Cortex of kidney (tissue), 1 donor: Measurements from ENCODE around the gene IER5.

Source experiments
- DNase-seq: peaks from one replicate; lab custom pipeline; 2025; lab: John Stamatoyannopoulos, UW

The IER5 gene

DNA sequence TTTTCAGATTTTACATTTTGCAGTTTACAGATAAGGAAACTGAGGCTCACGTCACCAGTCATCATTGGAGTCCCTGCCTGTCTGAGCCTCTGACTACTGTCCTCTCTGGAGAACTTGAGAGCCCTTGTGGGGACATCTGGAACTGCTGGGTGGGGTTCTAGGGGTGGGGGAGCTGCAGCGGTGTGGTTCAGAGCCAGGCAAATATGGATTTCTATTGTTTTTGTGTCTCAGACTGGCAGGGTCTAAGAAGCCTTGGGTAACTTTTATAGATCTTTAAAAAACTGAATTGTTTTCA, 46.9 kb downstream of the IER5 start:
- no peak for DNase-seq

DNA sequence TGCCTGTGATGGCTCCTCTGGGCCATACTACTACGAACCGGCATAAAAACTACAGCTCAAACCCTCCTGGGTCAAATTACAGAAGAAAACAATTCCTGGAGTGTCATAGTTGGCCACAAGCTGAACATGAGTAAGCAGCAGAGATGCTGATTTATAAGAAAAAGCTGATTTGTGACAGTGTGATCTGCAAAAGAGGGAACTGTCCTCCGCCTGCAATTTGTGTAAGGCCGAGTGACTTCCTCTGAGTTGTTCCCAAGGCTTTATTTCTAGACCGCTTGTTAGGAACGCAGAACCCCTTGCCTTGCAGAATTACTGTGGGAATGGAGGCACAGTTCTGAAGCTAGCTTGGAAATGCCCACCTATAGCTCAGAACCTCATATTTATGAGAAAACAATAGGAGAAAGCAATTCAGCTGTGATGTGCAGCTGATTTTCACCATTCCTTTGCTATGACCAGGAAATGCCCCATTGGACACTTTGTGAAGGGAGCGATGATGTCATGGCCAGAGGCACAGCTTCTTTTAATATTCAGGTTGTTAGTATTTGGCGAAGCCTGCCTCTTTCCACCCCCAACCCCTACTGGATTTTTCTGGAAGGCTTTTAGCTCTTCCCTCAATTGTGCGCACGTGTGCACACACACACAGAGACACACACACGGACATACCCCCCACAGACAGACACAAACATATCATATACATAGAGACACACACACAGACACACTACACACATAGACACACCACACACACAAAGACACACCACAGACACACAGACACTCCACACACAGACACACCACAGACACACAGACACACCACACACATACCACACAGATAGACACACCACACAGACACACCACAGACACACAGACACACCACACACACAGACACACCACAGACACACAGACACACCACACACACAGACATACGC, 47.6 kb downstream of the IER5 start:
- DNase-seq = no peak

DNA sequence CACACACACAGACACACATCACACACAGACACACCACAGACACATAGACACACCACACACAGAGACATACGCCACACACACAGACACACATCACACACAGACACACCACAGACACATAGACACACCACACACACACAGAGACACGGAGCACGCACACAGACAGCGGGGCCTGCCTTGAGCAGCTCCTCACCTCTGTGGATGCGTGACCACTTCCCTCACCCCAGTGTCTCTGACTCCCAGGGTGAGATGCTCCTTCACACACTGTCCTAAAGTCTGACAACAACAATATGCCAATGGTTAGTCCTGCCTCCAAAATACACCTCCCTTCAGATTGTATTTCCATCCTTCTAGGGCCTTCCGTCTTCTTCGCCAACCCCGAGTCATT, 48.2 kb downstream of the IER5 start:
- no peak for DNase-seq

DNA sequence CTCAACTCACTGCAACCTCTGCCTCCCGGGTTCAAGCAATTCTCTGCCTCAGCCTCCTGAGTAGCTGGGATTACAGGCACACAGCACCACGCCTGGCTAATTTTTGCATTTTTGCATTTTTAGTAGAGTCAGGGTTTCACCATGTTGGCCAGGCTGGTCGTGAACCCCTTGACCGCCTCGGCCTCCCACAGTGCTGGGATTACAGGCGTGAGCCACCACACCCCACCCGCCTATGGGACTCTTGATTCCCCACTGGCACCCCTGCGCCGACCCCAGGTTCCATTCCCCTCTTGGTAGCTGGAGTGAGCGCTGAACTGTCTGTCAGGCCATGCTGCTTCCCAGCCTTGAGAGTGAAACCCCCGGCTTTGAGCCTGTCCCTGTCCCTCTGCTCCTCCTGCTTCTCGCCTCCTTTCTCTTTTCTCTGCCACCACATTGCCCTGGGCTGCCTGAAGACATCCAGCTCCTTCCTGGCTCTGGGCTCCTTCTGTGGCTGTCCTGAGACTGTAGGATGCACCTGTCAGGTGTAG, 48.8 kb downstream of the IER5 start:
- no peak for DNase-seq

DNA sequence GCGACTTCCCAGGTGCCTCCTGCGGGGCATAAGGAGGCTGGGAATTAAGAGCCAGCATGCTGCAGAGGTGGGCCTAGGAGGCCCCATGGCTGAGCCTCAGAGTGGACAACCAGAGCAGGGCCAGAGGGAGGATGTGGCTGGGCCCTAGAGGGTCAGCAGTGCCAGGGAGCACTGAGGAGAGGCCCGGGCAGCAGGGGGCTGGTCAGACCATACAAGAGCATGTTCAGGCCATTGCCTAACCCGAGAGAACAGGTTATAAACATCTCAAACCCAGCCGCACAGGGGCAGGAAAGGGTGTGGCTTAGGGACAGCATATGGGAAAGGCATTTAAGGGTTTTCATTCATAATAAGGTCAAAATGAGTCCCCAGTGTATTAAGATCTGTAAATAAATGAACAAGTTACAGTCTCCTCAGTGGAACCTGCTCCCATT, 51.1 kb downstream of the IER5 start:
- no peak for DNase-seq

DNA sequence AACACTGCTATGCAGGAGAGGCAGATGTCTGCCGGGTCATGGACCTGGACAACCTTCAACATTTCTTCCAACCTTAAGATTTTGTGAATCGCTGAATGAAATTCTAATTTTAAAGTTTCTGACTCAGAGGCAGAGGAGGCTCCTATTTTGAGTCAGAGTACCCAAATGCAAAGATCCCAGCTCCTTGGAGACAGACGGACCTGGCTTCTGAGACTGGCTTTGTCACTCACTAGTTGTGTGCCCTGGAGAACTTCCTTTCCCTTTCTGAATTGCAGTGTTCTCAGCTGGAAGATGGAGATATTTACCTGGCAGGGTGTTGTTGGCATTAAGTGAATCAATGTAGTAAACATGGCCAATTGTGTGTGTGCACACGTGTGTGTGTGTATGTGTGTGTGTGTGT, 51.9 kb downstream of the IER5 start:
- no peak for DNase-seq

DNA sequence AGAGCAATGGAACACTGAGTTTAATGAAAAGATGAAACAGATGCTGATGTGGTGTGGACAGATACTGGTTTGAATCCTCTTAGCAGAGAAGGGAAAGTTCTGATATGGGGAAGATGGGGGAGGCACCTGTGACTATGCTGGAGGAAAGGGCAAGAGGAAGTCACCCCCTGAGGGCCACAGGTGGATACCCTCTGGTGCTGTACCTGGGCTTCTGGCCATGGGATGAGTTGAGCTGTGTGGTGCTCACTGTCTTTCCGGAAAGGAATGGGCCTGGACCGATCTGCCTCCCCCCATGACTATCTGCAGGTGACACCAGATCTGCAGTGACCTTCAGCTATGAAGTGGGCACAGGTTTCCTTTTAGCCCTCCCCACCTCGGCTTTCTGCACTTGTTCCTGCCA, 52.4 kb downstream of the IER5 start:
- DNase-seq = no peak

DNA sequence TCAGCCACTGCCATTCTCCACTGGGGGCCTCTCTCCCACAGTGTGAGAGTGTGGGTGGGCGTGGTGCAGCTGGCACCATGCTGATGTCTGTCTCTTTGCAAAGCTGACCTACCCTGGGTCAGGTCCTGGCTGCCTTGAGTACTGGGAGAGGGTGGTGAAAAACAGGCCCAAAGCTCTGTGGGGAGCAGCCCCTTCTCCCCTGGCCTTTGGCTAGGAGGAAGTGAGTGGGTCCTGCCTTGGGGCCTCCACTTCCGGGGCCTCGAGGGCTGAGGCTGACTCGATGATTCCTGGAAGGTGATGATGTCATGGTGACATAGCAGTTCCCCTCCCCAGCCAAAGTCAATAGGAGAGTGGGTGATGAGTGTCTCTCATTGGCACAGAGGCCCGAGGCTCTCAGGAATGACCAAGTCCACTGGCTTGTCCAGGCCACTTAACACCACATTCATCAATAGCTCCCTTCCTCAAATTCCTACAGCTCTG, 53.0 kb downstream of the IER5 start:
- DNase-seq = no peak
